Astrocyte (in vitro differentiated cells and primary cell): ENCODE measurements around the gene PEX10. TPM values are rescaled to one million over a fixed set of nuclear protein-coding genes. Genes with fewer than 3 reads are reported as not detected.

ENCODE experiments used
- DNase-seq: peaks from one replicate; pipeline ENCODE4 v3.0.0-alpha.2; 2010; ENCODE audit warnings: low read depth
- FAIRE-seq: peaks from 2 replicates; lab custom pipeline; 2011; peaks lifted over from hg19 to GRCh38; lab: Jason Lieb, UNC
- H2AFZ ChIP-seq: 2 replicates; pipeline ENCODE4 v1.6.0; 2012; ENCODE audit warnings: low read depth, low read length, inconsistent platforms
- H3K27ac ChIP-seq: 2 replicates; pipeline ENCODE4 v1.5.1; 2011; ENCODE audit warnings: low read depth, low read length, inconsistent platforms
- H3K27me3 ChIP-seq: 2 replicates; pipeline ENCODE4 v1.6.0; 2011; ENCODE audit warnings: low read length, inconsistent platforms; ENCODE audit not compliant: insufficient read depth
- H3K36me3 ChIP-seq: 2 replicates; pipeline ENCODE4 v1.5.1; 2011; ENCODE audit warnings: low read length, inconsistent platforms; ENCODE audit not compliant: insufficient read depth
- H3K4me1 ChIP-seq: 2 replicates; pipeline ENCODE4 v1.5.1; 2011; ENCODE audit warnings: low read length, inconsistent platforms; ENCODE audit not compliant: insufficient read depth
- H3K4me2 ChIP-seq: 2 replicates; pipeline ENCODE4 v1.6.0; 2012; ENCODE audit warnings: low read length, inconsistent platforms
- H3K4me3 ChIP-seq: 2 replicates; pipeline ENCODE4 v1.5.1; 2011; ENCODE audit warnings: low read depth, mild to moderate bottlenecking, low read length, inconsistent platforms; ENCODE audit not compliant: insufficient read depth
- H3K79me2 ChIP-seq: 2 replicates; pipeline ENCODE4 v1.6.0; 2012; ENCODE audit warnings: mild to moderate bottlenecking, low read length, inconsistent platforms; ENCODE audit not compliant: insufficient read depth
- H3K9ac ChIP-seq: 2 replicates; pipeline ENCODE4 v1.6.0; 2012; ENCODE audit warnings: mild to moderate bottlenecking, low read length, inconsistent platforms
- H3K9me3 ChIP-seq: 2 replicates; pipeline ENCODE4 v1.5.1; 2012; ENCODE audit warnings: low read depth, mild to moderate bottlenecking, low read length, inconsistent platforms; ENCODE audit not compliant: insufficient read depth
- H4K20me1 ChIP-seq: 2 replicates; pipeline ENCODE4 v1.6.0; 2012; ENCODE audit warnings: low read length, inconsistent platforms; ENCODE audit not compliant: insufficient read depth
- H3K27ac Mint-ChIP-seq: one replicate; pipeline ENCODE4 v1.8.0; 2021; ENCODE audit warnings: mild to moderate bottlenecking, mixed read lengths; ENCODE audit not compliant: unreplicated experiment
- H3K27me3 Mint-ChIP-seq: one replicate; pipeline ENCODE4 v1.8.0; 2021; ENCODE audit warnings: low read depth, mixed read lengths; ENCODE audit not compliant: unreplicated experiment
- H3K36me3 Mint-ChIP-seq: one replicate; pipeline ENCODE4 v1.8.0; 2021; ENCODE audit warnings: low read depth, mixed read lengths; ENCODE audit not compliant: unreplicated experiment
- H3K4me1 Mint-ChIP-seq: one replicate; pipeline ENCODE4 v1.8.0; 2021; ENCODE audit warnings: low read depth, mixed read lengths; ENCODE audit not compliant: unreplicated experiment
- H3K4me3 Mint-ChIP-seq: one replicate; pipeline ENCODE4 v1.8.0; 2021; ENCODE audit warnings: mild to moderate bottlenecking, moderate library complexity, mixed read lengths; ENCODE audit not compliant: unreplicated experiment
- H3K9me3 Mint-ChIP-seq: one replicate; pipeline ENCODE4 v1.8.0; 2021; ENCODE audit warnings: mild to moderate bottlenecking, mixed read lengths; ENCODE audit not compliant: unreplicated experiment
- EZH2 ChIP-seq: IDR thresholded peaks from 2 replicates; pipeline ENCODE4 v1.6.1; 2012; ENCODE audit warnings: mild to moderate bottlenecking, low read length, inconsistent platforms; ENCODE audit not compliant: insufficient read depth
- total RNA-seq: library from RNA; stranded (reverse); gene quantifications from 2 replicates; pipeline ENCODE4 v1.2.1, GENCODE V29; 2021
- TF ChIP-seq, protein P1 (sequence below): IDR thresholded peaks from 2 replicates; pipeline ENCODE4 v1.5.1; 2011; ENCODE audit warnings: low read depth, mild to moderate bottlenecking, inconsistent platforms, low read length, moderate library complexity; ENCODE audit not compliant: insufficient read depth

Gene PEX10
- total RNA-seq, 1 donor from 2014 or later = 16.6 TPM

DNA sequence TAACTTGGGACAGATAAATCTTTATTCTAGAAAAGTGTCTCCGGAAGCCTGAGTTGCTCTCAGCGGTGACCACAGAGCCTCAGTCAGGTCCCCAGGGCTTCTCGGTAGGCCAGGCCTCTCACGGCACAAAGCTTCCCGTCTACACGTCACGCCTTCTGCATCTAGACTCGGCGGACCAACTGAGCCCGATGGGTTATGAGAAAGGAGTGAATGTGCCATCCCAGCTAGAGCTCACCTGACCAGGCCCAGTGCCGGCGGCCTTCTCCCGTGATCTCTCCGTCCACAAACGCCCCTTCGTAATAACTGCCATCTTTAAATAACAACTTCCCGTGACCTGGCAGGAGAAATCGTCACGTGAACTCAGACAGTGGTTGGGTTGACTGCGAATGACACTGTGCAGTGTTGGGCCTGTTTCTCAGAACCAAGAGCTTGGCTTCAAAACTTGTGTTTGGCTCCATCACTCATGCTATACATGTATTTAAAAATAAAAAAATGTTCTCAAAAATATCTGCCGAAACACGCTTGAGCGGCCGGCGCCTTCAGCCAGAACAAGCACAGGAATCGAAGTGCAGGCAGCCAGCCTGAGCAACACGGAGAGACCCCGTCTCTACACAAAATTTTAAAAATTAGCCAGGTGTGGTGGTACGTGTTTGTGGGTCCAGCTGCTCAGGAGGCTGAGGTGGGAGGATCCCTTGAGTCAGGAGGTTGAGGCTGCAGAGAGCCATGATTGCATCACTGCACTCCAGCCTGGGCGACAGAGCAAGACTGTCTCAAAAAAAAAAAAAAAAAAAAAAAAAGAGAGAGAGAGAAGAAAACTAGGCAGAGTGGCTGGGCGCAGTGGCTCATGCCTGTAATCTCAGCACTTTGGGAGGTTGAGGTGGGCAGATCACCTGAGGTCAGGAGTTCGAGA, 24.1 kb downstream of the PEX10 start:
- Histone ChIP-seq H3K4me2 (no peak overlapping the region), H4K20me1 (peaks cover 11% of the 10 kb centered on the region), H3K79me2 (peaks cover 33% of the 10 kb centered on the region), H3K27ac (no peak overlapping the region), H3K9me3 (no peaks in the 10 kb centered on the region), H3K4me1 (peaks cover 13% of the 10 kb centered on the region), H2AFZ (no peak overlapping the region), H3K4me3 (no peak overlapping the region), H3K27me3 (no peaks in the 10 kb centered on the region), H3K36me3 (no peaks in the 10 kb centered on the region), H3K9ac (no peak overlapping the region)
- H3K27ac Mint-ChIP-seq = no peak overlapping the region
- no peak overlapping the region for H3K4me3 Mint-ChIP-seq
- DNase-seq = no peak
- H3K36me3 Mint-ChIP-seq = peaks cover 4% of the 10 kb centered on the region
- no peak for FAIRE-seq
- no peaks in the 10 kb centered on the region for H3K27me3 Mint-ChIP-seq
- peaks cover 7% of the 10 kb centered on the region for H3K4me1 Mint-ChIP-seq
- no peaks in the 10 kb centered on the region for H3K9me3 Mint-ChIP-seq
- no peak for TF ChIP-seq EZH2
- TF ChIP-seq, protein P1, sequence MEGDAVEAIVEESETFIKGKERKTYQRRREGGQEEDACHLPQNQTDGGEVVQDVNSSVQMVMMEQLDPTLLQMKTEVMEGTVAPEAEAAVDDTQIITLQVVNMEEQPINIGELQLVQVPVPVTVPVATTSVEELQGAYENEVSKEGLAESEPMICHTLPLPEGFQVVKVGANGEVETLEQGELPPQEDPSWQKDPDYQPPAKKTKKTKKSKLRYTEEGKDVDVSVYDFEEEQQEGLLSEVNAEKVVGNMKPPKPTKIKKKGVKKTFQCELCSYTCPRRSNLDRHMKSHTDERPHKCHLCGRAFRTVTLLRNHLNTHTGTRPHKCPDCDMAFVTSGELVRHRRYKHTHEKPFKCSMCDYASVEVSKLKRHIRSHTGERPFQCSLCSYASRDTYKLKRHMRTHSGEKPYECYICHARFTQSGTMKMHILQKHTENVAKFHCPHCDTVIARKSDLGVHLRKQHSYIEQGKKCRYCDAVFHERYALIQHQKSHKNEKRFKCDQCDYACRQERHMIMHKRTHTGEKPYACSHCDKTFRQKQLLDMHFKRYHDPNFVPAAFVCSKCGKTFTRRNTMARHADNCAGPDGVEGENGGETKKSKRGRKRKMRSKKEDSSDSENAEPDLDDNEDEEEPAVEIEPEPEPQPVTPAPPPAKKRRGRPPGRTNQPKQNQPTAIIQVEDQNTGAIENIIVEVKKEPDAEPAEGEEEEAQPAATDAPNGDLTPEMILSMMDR = no peak

DNA sequence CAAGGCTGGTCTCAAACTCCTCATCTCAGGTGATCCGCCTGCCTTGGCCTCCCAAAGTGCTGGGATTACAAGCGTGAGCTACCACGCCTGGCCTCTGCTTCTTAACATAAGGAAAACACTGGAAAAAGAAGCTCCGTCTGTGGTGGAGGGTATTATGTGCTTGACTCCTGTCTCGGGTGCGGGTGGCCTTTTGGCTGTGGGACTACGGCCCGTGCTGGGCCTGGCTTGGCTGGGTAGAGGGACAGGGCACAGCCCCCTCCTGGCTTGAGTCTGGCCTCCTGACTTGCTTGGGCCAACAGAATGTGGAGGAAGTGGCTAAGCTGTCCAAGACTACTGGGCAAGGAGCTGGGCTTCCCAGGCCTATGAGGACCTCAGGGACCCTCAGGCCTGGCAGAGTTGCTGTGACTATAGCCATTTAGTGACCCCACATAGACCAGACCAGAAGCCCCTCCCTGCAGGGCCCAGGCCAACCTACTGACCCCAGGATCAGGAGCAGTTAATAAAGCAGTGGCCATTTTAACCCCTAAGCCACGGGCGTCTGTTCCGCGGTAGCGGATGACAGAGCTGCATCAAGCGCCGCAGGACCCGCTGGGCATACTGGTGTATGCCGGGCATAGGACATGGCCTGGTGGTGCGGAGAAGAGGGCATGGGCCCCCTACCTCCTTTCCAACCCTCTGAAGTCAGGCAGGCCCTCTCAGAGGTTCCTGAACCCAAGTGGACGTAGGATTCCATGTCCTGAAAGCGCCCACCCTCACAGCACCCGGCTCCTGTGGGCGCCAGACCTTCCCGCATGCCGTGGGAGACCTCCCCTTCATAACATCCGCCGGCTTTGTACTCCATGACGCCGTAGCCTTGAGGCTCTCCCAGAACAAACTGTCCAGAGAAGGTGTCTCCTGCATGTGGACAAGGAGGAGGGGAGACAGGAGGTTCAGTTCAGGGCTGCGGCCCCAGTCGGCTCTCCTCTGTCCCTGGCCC, 25.4 kb downstream of the PEX10 start:
- peaks cover 20% of the 10 kb centered on the region for H3K79me2 ChIP-seq
- no peak overlapping the region for H2AFZ ChIP-seq
- H3K36me3 ChIP-seq = no peaks in the 10 kb centered on the region
- Mint-ChIP-seq H3K9me3 (no peaks in the 10 kb centered on the region), H3K4me1 (no peaks in the 10 kb centered on the region), H3K27ac (no peak overlapping the region), H3K27me3 (no peaks in the 10 kb centered on the region), H3K36me3 (no peaks in the 10 kb centered on the region), H3K4me3 (no peak overlapping the region)
- no peaks in the 10 kb centered on the region for H3K27me3 ChIP-seq
- H3K9ac ChIP-seq = no peak overlapping the region
- DNase-seq = no peak
- H3K4me3 ChIP-seq = no peak overlapping the region
- H3K9me3 ChIP-seq = no peaks in the 10 kb centered on the region
- no peak for FAIRE-seq
- H3K4me2 ChIP-seq = no peak overlapping the region
- no peak overlapping the region for H3K27ac ChIP-seq
- no peaks in the 10 kb centered on the region for H4K20me1 ChIP-seq
- H3K4me1 ChIP-seq = peaks cover 3% of the 10 kb centered on the region
- TF ChIP-seq, protein P1 = no peak
- TF ChIP-seq EZH2 = no peak
